ENCODE results near the gene SPOCK1.

The SPOCK1 gene

GRCh38 chr5:137164961-137165360 is 334.2 kb downstream of the SPOCK1 start:
- no peak for DNase-seq (ENCODE audit: low read depth)
- Histone ChIP-seq H3K4me3 (ENCODE audit: low read length) (no peak overlapping the region), H3K9ac (ENCODE audit: low read length) (no peak overlapping the region), H3K27me3 (replicated peaks; ENCODE audit: control insufficient read depth, insufficient read depth, low read length) (no peaks in the 10 kb centered on the region), H3K4me1 (ENCODE audit: control insufficient read depth, insufficient read depth, low read length) (peaks cover 13% of the 10 kb centered on the region), H3K9me3 (ENCODE audit: control insufficient read depth, low read length) (no peaks in the 10 kb centered on the region), H3K36me3 (ENCODE audit: control insufficient read depth, insufficient read depth, low read length, severe bottlenecking) (no peaks in the 10 kb centered on the region)

- H3K27me3 ChIP-seq (replicated peaks; ENCODE audit: control insufficient read depth, insufficient read depth, low read length), result no peaks in the 10 kb centered on the region
- no peaks in the 10 kb centered on the region for H3K9me3 ChIP-seq (ENCODE audit: control insufficient read depth, low read length)
- no peak overlapping the region for H3K9ac ChIP-seq (ENCODE audit: low read length)
- H3K36me3 ChIP-seq (ENCODE audit: control insufficient read depth, insufficient read depth, low read length, severe bottlenecking), result no peaks in the 10 kb centered on the region
- H3K4me3 ChIP-seq (ENCODE audit: low read length), result no peak overlapping the region
- no peak for DNase-seq (ENCODE audit: low read depth)
- peaks cover 13% of the 10 kb centered on the region for H3K4me1 ChIP-seq (ENCODE audit: control insufficient read depth, insufficient read depth, low read length)
These were observed 334.6 kb downstream of the SPOCK1 start for GRCh38 chr5:137164536-137164935.

GRCh38 chr5:137158691-137159090 is 340.4 kb downstream of the SPOCK1 start:
- Histone ChIP-seq H3K4me1 (ENCODE audit: control insufficient read depth, insufficient read depth, low read length) (peaks cover 12% of the 10 kb centered on the region), H3K36me3 (ENCODE audit: control insufficient read depth, insufficient read depth, low read length, severe bottlenecking) (no peaks in the 10 kb centered on the region), H3K9ac (ENCODE audit: low read length) (no peak overlapping the region), H3K4me3 (ENCODE audit: low read length) (no peak overlapping the region), H3K9me3 (ENCODE audit: control insufficient read depth, low read length) (no peaks in the 10 kb centered on the region), H3K27me3 (replicated peaks; ENCODE audit: control insufficient read depth, insufficient read depth, low read length) (no peaks in the 10 kb centered on the region)
- no peak for DNase-seq (ENCODE audit: low read depth)

- H3K27me3 ChIP-seq (replicated peaks; ENCODE audit: control insufficient read depth, insufficient read depth, low read length), result no peaks in the 10 kb centered on the region
- peaks cover 12% of the 10 kb centered on the region for H3K4me1 ChIP-seq (ENCODE audit: control insufficient read depth, insufficient read depth, low read length)
- DNase-seq (ENCODE audit: low read depth), result no peak
These were observed 342.9 kb downstream of the SPOCK1 start for GRCh38 chr5:137156180-137156579.

GRCh38 chr5:137155261-137156000 is 343.7 kb downstream of the SPOCK1 start:
- H3K4me3 ChIP-seq (ENCODE audit: low read length), result no peak overlapping the region
- H3K27me3 ChIP-seq (replicated peaks; ENCODE audit: control insufficient read depth, insufficient read depth, low read length), result no peaks in the 10 kb centered on the region
- H3K9ac ChIP-seq (ENCODE audit: low read length), result no peak overlapping the region
- H3K36me3 ChIP-seq (ENCODE audit: control insufficient read depth, insufficient read depth, low read length, severe bottlenecking), result no peaks in the 10 kb centered on the region
- no peak for DNase-seq (ENCODE audit: low read depth)
- H3K4me1 ChIP-seq (ENCODE audit: control insufficient read depth, insufficient read depth, low read length), result peaks cover 12% of the 10 kb centered on the region
- no peaks in the 10 kb centered on the region for H3K9me3 ChIP-seq (ENCODE audit: control insufficient read depth, low read length)

More at GRCh38 chr5:137156180-137156579, 342.9 kb downstream of the SPOCK1 start:
- H3K36me3 ChIP-seq (ENCODE audit: control insufficient read depth, insufficient read depth, low read length, severe bottlenecking), result no peaks in the 10 kb centered on the region
- no peak overlapping the region for H3K4me3 ChIP-seq (ENCODE audit: low read length)
- no peaks in the 10 kb centered on the region for H3K9me3 ChIP-seq (ENCODE audit: control insufficient read depth, low read length)
- H3K9ac ChIP-seq (ENCODE audit: low read length), result no peak overlapping the region

- DNase-seq (ENCODE audit: low read depth), result no peak
- no peak overlapping the region for H3K4me3 ChIP-seq (ENCODE audit: low read length)
These were observed 346.5 kb downstream of the SPOCK1 start for GRCh38 chr5:137152616-137153015.

GRCh38 chr5:137148655-137149054 is 350.5 kb downstream of the SPOCK1 start:
- peaks cover 26% of the 10 kb centered on the region for H3K4me1 ChIP-seq (ENCODE audit: control insufficient read depth, insufficient read depth, low read length)
- no peak overlapping the region for H3K9ac ChIP-seq (ENCODE audit: low read length)

More at GRCh38 chr5:137152616-137153015, 346.5 kb downstream of the SPOCK1 start:
- Histone ChIP-seq H3K36me3 (ENCODE audit: control insufficient read depth, insufficient read depth, low read length, severe bottlenecking) (no peaks in the 10 kb centered on the region), H3K4me1 (ENCODE audit: control insufficient read depth, insufficient read depth, low read length) (peaks cover 12% of the 10 kb centered on the region), H3K9ac (ENCODE audit: low read length) (no peak overlapping the region), H3K27me3 (replicated peaks; ENCODE audit: control insufficient read depth, insufficient read depth, low read length) (no peaks in the 10 kb centered on the region), H3K9me3 (ENCODE audit: control insufficient read depth, low read length) (no peaks in the 10 kb centered on the region)

GRCh38 chr5:137148159-137148558 is 351.0 kb downstream of the SPOCK1 start:
- no peak for DNase-seq (ENCODE audit: low read depth)
- Histone ChIP-seq H3K27me3 (replicated peaks; ENCODE audit: control insufficient read depth, insufficient read depth, low read length) (no peaks in the 10 kb centered on the region), H3K9ac (ENCODE audit: low read length) (no peak overlapping the region), H3K4me1 (ENCODE audit: control insufficient read depth, insufficient read depth, low read length) (peaks cover 31% of the 10 kb centered on the region), H3K36me3 (ENCODE audit: control insufficient read depth, insufficient read depth, low read length, severe bottlenecking) (no peaks in the 10 kb centered on the region), H3K4me3 (ENCODE audit: low read length) (no peak overlapping the region), H3K9me3 (ENCODE audit: control insufficient read depth, low read length) (no peaks in the 10 kb centered on the region)

More at GRCh38 chr5:137148655-137149054, 350.5 kb downstream of the SPOCK1 start:
- no peaks in the 10 kb centered on the region for H3K9me3 ChIP-seq (ENCODE audit: control insufficient read depth, low read length)
- no peak overlapping the region for H3K4me3 ChIP-seq (ENCODE audit: low read length)
- no peak for DNase-seq (ENCODE audit: low read depth)
- no peaks in the 10 kb centered on the region for H3K27me3 ChIP-seq (replicated peaks; ENCODE audit: control insufficient read depth, insufficient read depth, low read length)
- no peaks in the 10 kb centered on the region for H3K36me3 ChIP-seq (ENCODE audit: control insufficient read depth, insufficient read depth, low read length, severe bottlenecking)

GRCh38 chr5:137147346-137147745 is 351.8 kb downstream of the SPOCK1 start:
- Histone ChIP-seq H3K4me1 (ENCODE audit: control insufficient read depth, insufficient read depth, low read length) (peaks cover 38% of the 10 kb centered on the region), H3K9me3 (ENCODE audit: control insufficient read depth, low read length) (no peaks in the 10 kb centered on the region), H3K4me3 (ENCODE audit: low read length) (no peak overlapping the region), H3K9ac (ENCODE audit: low read length) (no peak overlapping the region), H3K36me3 (ENCODE audit: control insufficient read depth, insufficient read depth, low read length, severe bottlenecking) (no peaks in the 10 kb centered on the region), H3K27me3 (replicated peaks; ENCODE audit: control insufficient read depth, insufficient read depth, low read length) (no peaks in the 10 kb centered on the region)
- DNase-seq (ENCODE audit: low read depth), result no peak

GRCh38 chr5:137146402-137146890 is 352.7 kb downstream of the SPOCK1 start:
- peak; percentile 94 for DNase-seq (ENCODE audit: low read depth)
- no peaks in the 10 kb centered on the region for H3K36me3 ChIP-seq (ENCODE audit: control insufficient read depth, insufficient read depth, low read length, severe bottlenecking)
- H3K4me3 ChIP-seq (ENCODE audit: low read length), result peak overlapping the region; percentile 60
- H3K27me3 ChIP-seq (replicated peaks; ENCODE audit: control insufficient read depth, insufficient read depth, low read length), result no peaks in the 10 kb centered on the region
- H3K4me1 ChIP-seq (ENCODE audit: control insufficient read depth, insufficient read depth, low read length), result peaks cover 47% of the 10 kb centered on the region
- peak overlapping the region; percentile 58 for H3K9ac ChIP-seq (ENCODE audit: low read length)
- H3K9me3 ChIP-seq (ENCODE audit: control insufficient read depth, low read length), result no peaks in the 10 kb centered on the region

- peak overlapping the region; percentile 58 for H3K9ac ChIP-seq (ENCODE audit: low read length)
- peaks cover 53% of the 10 kb centered on the region for H3K4me1 ChIP-seq (ENCODE audit: control insufficient read depth, insufficient read depth, low read length)
- no peaks in the 10 kb centered on the region for H3K36me3 ChIP-seq (ENCODE audit: control insufficient read depth, insufficient read depth, low read length, severe bottlenecking)
- H3K27me3 ChIP-seq (replicated peaks; ENCODE audit: control insufficient read depth, insufficient read depth, low read length), result no peaks in the 10 kb centered on the region
- H3K9me3 ChIP-seq (ENCODE audit: control insufficient read depth, low read length), result no peaks in the 10 kb centered on the region
- DNase-seq (ENCODE audit: low read depth), result no peak
- peak overlapping the region; percentile 60 for H3K4me3 ChIP-seq (ENCODE audit: low read length)
These were observed 353.4 kb downstream of the SPOCK1 start for GRCh38 chr5:137145721-137146120.
